ENCODE measurements around the gene ANKRD22. TPM values are rescaled to one million over a fixed set of nuclear protein-coding genes. Genes with fewer than 3 reads are reported as not detected.

Gene ANKRD22
- total RNA-seq, 1 experiment from 2014 or later: not detected

DNA sequence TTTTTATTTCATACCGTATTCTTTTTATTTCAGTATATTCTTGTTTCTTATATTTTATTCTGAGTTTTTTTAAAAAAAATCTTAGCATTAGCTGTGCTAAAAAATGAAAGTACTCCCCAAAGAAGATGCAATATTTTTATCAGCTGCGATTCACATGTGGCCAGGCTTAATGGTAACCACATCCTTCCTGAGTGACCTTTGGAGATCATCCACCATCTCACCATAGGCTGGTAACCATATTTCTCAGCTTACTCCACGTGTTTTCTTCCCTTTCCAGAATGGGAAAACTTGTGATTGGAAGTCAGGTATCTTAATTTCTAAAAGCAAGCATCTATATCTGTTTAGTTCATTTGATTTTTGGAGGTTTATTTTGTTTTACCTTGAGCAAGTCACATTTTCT, 67.9 kb downstream of the ANKRD22 start:
- H3K4me3 ChIP-seq (ENCODE audit: low read length): no peak overlapping the region
- no peaks in the 10 kb centered on the region for H3K4me1 ChIP-seq (ENCODE audit: low read length)
- DNase-seq: no peak
- no peaks in the 10 kb centered on the region for H4K20me1 ChIP-seq (ENCODE audit: insufficient read depth, low read depth, low read length)
- H2AFZ ChIP-seq (ENCODE audit: low read length): no peak overlapping the region
- no peak overlapping the region for H3K4me2 ChIP-seq (ENCODE audit: low read depth, low read length, poor library complexity, severe bottlenecking)
- no peaks in the 10 kb centered on the region for H3K36me3 ChIP-seq (ENCODE audit: insufficient read depth, low read length)
- no peaks in the 10 kb centered on the region for H3K27me3 ChIP-seq (ENCODE audit: low read length)
- no peak overlapping the region for H3K27ac ChIP-seq (ENCODE audit: low read length)
- no peaks in the 10 kb centered on the region for H3K79me2 ChIP-seq (ENCODE audit: low read length)
- H3K9me3 ChIP-seq (ENCODE audit: low read length): no peaks in the 10 kb centered on the region
- H3K9ac ChIP-seq (ENCODE audit: low read length): no peak overlapping the region
- H3K9me2 ChIP-seq (replicated peaks; ENCODE audit: insufficient read depth, low read length): no peaks in the 10 kb centered on the region

DNA sequence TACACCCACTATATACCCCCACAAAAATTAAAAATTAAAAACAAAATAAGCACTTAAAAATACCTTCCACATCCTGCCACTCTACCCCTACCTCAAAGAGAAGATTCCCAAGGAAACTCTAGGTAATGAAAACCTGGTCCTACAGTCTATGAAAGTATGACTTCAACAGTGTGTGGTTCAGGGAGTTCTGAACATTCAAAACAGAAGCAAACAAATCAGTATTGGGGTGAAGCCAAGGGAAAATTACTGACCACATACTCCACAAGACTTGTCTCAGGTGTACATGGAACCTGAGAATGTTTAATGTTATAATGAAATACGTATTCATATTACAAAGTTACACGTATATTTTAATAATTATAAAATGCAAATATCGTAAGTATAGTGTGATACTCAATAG, 69.4 kb downstream of the ANKRD22 start:
- Histone ChIP-seq H2AFZ (ENCODE audit: low read length) (no peak overlapping the region), H4K20me1 (ENCODE audit: insufficient read depth, low read depth, low read length) (no peaks in the 10 kb centered on the region), H3K9ac (ENCODE audit: low read length) (no peak overlapping the region), H3K4me2 (ENCODE audit: low read depth, low read length, poor library complexity, severe bottlenecking) (no peak overlapping the region), H3K79me2 (ENCODE audit: low read length) (no peaks in the 10 kb centered on the region), H3K36me3 (ENCODE audit: insufficient read depth, low read length) (no peaks in the 10 kb centered on the region), H3K4me3 (ENCODE audit: low read length) (no peak overlapping the region), H3K27me3 (ENCODE audit: low read length) (no peaks in the 10 kb centered on the region), H3K4me1 (ENCODE audit: low read length) (no peaks in the 10 kb centered on the region), H3K9me3 (ENCODE audit: low read length) (no peaks in the 10 kb centered on the region), H3K27ac (ENCODE audit: low read length) (no peak overlapping the region), H3K9me2 (replicated peaks; ENCODE audit: insufficient read depth, low read length) (no peaks in the 10 kb centered on the region)
- DNase-seq: no peak

DNA sequence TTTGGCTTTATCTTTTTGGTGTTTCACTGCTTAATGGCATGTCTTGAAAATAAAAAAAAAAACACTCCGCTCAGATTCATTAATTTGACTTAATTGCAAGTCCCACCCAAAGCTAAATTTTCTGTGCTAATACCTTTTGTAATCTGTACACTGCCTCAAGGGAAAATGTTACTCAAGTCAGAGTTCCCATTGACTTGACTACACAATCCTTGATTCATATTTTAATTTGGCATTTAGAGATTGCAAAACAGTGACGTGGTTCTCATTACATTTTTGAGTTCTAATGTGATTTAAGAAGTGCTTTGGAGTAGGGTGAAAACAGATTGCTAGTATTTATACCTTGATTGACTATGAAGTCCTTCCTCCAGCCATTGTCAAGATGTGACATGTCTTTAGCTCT, 70.4 kb downstream of the ANKRD22 start:
- H3K36me3 ChIP-seq (ENCODE audit: insufficient read depth, low read length): no peaks in the 10 kb centered on the region
- H3K79me2 ChIP-seq (ENCODE audit: low read length): no peaks in the 10 kb centered on the region

More for the DNA sequence above, 70.4 kb downstream of the ANKRD22 start:
- no peak for DNase-seq
- H3K4me3 ChIP-seq (ENCODE audit: low read length): no peak overlapping the region
- no peaks in the 10 kb centered on the region for H4K20me1 ChIP-seq (ENCODE audit: insufficient read depth, low read depth, low read length)
- no peaks in the 10 kb centered on the region for H3K9me2 ChIP-seq (replicated peaks; ENCODE audit: insufficient read depth, low read length)
- H2AFZ ChIP-seq (ENCODE audit: low read length): no peak overlapping the region
- H3K4me1 ChIP-seq (ENCODE audit: low read length): no peaks in the 10 kb centered on the region
- no peak overlapping the region for H3K9ac ChIP-seq (ENCODE audit: low read length)
- H3K27ac ChIP-seq (ENCODE audit: low read length): no peak overlapping the region
- no peak overlapping the region for H3K4me2 ChIP-seq (ENCODE audit: low read depth, low read length, poor library complexity, severe bottlenecking)
- H3K27me3 ChIP-seq (ENCODE audit: low read length): no peaks in the 10 kb centered on the region
- no peaks in the 10 kb centered on the region for H3K9me3 ChIP-seq (ENCODE audit: low read length)

Other genes with a start within 250 kb of the ANKRD22 start
- gene LIPF, start 187.4 kb downstream of the ANKRD22 start, total RNA-seq (2014; rRNA removed; shearing (Covaris generic); ENCODE audit: low replicate concordance): 0.22 TPM in 1 of 2 replicates, not detected in the other
- gene LIPK, start 145.6 kb downstream of the ANKRD22 start, total RNA-seq (2014; rRNA removed; shearing (Covaris generic); ENCODE audit: low replicate concordance): not detected in 2 replicates
- not detected in 2 replicates for gene LIPN, start 91.8 kb downstream of the ANKRD22 start, total RNA-seq (2014; rRNA removed; shearing (Covaris generic); ENCODE audit: low replicate concordance)
- gene LIPM, start 49.1 kb downstream of the ANKRD22 start, total RNA-seq (2014; rRNA removed; shearing (Covaris generic); ENCODE audit: low replicate concordance): not detected in 2 replicates
- 38.5 and 44.8 TPM in 2 replicates for gene STAMBPL1, start 28.4 kb upstream of the ANKRD22 start, total RNA-seq (2014; rRNA removed; shearing (Covaris generic); ENCODE audit: low replicate concordance)
- 0.61 and 1.3 TPM in 2 replicates for gene ACTA2, start 100.9 kb upstream of the ANKRD22 start, total RNA-seq (2014; rRNA removed; shearing (Covaris generic); ENCODE audit: low replicate concordance)
- gene FAS, start 139.0 kb upstream of the ANKRD22 start, total RNA-seq (2014; rRNA removed; shearing (Covaris generic); ENCODE audit: low replicate concordance): 68.5 and 91.9 TPM in 2 replicates